Stimulated activated naive B cell treated with anti-CD40 and anti-IgM and Interleukin-4, amounts not matched to agents 10 μg/mL and 1 μg/mL and 100 μg/mL, for 72 hours (primary cell): ENCODE results near the gene ZCWPW2.

Experiments
- ATAC-seq, 2 donors: fragments of 150-1000 bp; cut with Tn5 transposase; replicated peaks; 2 replicates each; pipeline ENCODE4 v1.10.0; 2021; ENCODE audit warnings: moderate library complexity in 1 of 2
- DNase-seq: peaks from one replicate; pipeline ENCODE4 v3.0.0; 2021
- H3K27ac Mint-ChIP-seq: one replicate; pipeline ENCODE4 v1.8.0; 2022; ENCODE audit warnings: mild to moderate bottlenecking, mixed read lengths
- H3K27me3 Mint-ChIP-seq, 2 donors: one replicate each; pipeline ENCODE4 v1.8.0; 2022; ENCODE audit warnings: mixed read lengths in 2 of 2
- H3K36me3 Mint-ChIP-seq, 2 donors: one replicate each; pipeline ENCODE4 v1.8.0; 2022; ENCODE audit warnings: mixed read lengths in 2 of 2, mild to moderate bottlenecking in 1 of 2
- H3K4me1 Mint-ChIP-seq, 2 donors: one replicate each; pipeline ENCODE4 v1.8.0; 2022; ENCODE audit warnings: mixed read lengths in 2 of 2, mild to moderate bottlenecking in 1 of 2
- H3K4me3 Mint-ChIP-seq, 2 donors: one replicate each; pipeline ENCODE4 v1.8.0; 2022; ENCODE audit warnings: mild to moderate bottlenecking in 2 of 2, mixed read lengths in 2 of 2, moderate library complexity in 1 of 2
- H3K9me3 Mint-ChIP-seq, 2 donors: one replicate each; pipeline ENCODE4 v1.8.0; 2022; ENCODE audit warnings: mixed read lengths in 2 of 2, mild to moderate bottlenecking in 1 of 2

ZCWPW2 gene, protein sequence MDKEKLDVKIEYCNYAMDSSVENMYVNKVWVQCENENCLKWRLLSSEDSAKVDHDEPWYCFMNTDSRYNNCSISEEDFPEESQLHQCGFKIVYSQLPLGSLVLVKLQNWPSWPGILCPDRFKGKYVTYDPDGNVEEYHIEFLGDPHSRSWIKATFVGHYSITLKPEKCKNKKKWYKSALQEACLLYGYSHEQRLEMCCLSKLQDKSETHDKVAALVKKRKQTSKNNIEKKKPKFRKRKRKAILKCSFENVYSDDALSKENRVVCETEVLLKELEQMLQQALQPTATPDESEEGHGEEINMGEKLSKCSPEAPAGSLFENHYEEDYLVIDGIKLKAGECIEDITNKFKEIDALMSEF

DNA sequence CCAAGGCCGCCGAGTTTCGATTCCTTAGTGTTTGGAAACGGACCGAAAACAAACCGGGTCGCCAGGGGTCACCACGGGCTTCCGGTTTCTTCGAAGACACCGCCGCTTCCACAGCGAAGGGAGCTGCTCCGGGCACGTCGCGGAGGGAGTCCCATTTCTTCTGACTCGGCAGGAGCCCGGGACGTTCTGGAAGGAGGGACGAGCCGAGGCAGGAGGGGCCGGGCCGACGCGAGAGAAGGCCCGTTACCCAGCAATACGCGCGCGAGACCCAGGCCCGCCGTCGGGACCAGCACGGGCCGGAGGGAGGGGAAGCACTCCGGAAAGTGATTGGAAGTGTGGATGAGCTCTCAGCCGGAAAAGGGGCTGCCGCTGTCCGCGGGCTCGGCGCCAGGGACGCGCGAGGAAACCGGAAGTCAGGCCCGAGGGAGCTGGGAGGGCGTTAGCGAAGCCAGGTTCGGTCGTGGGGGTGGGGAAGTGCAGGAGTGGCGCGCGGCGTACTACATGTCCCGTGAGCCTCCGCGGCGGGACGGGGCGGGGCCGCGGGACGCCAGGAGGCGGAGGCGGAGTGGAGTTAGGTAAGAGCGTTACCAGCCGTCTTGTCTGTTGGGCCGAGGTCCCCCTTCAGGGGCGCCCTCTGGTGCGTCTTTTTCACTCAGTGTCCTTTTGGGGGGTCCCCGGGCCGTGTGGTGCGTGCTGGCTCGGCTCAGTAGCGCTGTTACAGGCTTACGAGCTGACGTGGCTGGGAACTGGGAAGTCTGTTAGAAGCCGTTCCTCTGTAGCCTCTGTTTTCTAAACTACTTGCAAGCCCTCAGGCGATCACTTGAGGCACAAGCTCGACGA lies at the start of gene ZCWPW2, which contains the start of gene AZI2:
ZCWPW2 (plus strand) TSS at position 93 of the 840 bp plus-strand sequence. CDS start 64,348 bp downstream, outside the sequence.
AZI2 (minus strand) TSS at position 196 of the 840 bp plus-strand sequence. CDS start 8,207 bp downstream, outside the sequence.
- Mint-ChIP-seq H3K27me3 (no peaks in the 10 kb centered on the region), H3K36me3 (peaks cover 15% of the 10 kb centered on the region in 2 donors), H3K9me3 (peaks cover 2 to 4% of the 10 kb centered on the region in 2 donors), H3K4me3 (peak within 1 kb of the TSS; percentile 97 to 98), H3K4me1 (peaks cover 6 to 28% of the 10 kb centered on the region in 2 donors), H3K27ac (peak within 1 kb of the TSS; percentile 99)
- ATAC-seq = peak; percentile 93 to 94
- DNase-seq = peak; percentile 91

DNA sequence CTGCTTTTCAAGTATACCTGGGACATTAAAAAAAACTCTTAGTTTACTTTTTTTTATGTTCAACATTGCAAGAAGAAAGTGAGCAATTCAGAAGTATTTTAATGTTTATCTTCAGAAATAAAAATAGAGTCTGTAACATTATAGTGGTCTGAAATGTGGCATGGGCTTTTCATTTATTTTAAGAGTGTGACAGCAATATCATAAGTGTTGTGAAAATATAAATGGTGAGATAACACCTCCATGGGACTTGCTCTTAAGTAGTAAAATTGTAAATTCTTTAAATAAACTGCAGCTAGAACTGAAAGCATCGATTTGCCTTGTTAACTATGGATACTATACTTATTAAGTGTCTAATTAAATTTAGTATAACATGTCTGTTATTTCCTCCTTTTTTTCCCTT lies 48.8 kb upstream of the ZCWPW2 start:
- H3K4me1 Mint-ChIP-seq = peaks cover 0 to 2% of the 10 kb centered on the region in 2 donors
- no peak overlapping the region for H3K4me3 Mint-ChIP-seq
- no peak for ATAC-seq

DNA sequence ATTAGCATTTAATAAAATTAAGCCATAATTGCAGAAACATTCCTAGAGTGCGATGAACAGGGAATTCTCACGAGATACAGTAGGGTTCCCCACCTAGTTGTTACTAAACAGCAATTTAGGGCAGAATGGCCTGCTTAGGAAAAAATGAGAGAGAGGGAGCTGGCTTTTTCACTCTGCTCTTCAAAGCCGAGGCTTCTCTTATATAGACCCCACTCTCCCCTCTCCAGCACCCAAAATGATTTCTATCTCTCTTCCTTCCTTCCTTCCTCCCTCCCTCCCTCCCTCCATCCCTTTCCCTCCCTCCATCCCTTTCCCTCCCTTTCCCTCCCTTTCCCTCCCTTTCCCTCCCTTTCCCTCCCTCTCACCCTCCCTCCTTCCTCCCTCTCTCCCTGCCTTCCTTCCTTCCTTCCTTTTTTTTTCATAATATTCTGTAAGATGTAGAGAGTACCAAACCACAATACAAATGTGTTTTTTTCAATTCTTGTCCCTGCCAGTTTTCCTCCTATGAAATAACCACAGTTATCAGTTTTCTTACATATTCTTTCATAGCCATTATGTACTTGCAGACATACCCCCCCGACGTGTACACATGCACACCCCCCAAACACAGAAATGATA lies 48.1 kb upstream of the ZCWPW2 start:
- DNase-seq (no peak), ATAC-seq (no peak)
- Mint-ChIP-seq H3K36me3 (peaks cover 0 to 13% of the 10 kb centered on the region in 2 donors), H3K4me1 (peaks cover 0 to under 1% of the 10 kb centered on the region in 2 donors), H3K4me3 (no peak overlapping the region), H3K27ac (no peak overlapping the region), H3K27me3 (no peaks in the 10 kb centered on the region), H3K9me3 (no peaks in the 10 kb centered on the region)

More for the DNA sequence above, 48.8 kb upstream of the ZCWPW2 start:
- Mint-ChIP-seq H3K27ac (no peak overlapping the region), H3K9me3 (no peaks in the 10 kb centered on the region), H3K36me3 (peaks cover 0 to 8% of the 10 kb centered on the region in 2 donors), H3K27me3 (no peaks in the 10 kb centered on the region)
- no peak for DNase-seq

DNA sequence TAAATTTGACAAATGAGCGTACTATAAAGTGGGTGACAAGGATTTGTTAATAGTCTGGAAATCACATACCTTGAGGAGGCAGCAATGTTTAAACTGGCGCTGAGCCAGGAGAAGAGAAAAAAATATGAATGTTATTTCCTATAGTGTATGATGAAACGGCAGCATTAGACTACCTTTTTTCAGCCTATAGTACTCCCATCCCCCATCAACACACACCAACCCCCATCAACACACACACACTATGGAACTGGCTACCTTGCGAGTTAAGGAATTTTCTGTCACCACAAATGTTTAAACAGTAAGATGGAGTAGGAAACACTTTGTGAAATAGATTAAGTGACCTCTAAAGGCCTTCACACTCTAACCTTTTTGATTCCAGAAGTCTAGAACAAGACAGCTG lies 46.8 kb upstream of the ZCWPW2 start:
- Mint-ChIP-seq H3K27ac (no peak overlapping the region), H3K4me3 (no peak overlapping the region), H3K27me3 (no peaks in the 10 kb centered on the region), H3K36me3 (peaks cover 5 to 15% of the 10 kb centered on the region in 2 donors), H3K9me3 (no peaks in the 10 kb centered on the region), H3K4me1 (peaks cover 0 to 1% of the 10 kb centered on the region in 2 donors)
- ATAC-seq (no peak), DNase-seq (no peak)

DNA sequence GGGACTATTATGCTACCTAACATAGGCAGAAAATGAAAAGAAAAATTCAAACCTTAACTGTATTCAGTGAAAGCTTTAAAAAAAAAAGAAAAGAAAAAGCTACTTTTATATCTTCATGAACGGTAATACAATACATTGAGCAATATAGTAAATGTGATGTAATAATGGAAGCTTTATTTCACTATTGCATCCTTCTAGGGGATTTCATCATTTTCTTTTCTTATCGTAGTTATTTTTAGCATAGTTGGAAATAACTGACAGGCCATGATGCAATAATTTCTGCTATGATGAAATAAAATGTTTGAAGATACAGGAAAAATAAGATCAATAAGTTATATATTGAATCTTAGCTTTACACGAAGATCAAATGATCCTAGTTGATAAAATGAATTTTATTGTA lies 40.3 kb upstream of the ZCWPW2 start:
- H3K9me3 Mint-ChIP-seq = no peaks in the 10 kb centered on the region
- H3K27ac Mint-ChIP-seq = no peak overlapping the region
- ATAC-seq (no peak), DNase-seq (no peak)
- peaks cover 0 to 1% of the 10 kb centered on the region in 2 donors for H3K4me1 Mint-ChIP-seq
- H3K4me3 Mint-ChIP-seq = no peak overlapping the region
- no peaks in the 10 kb centered on the region for H3K27me3 Mint-ChIP-seq
- H3K36me3 Mint-ChIP-seq = peaks cover 11 to 19% of the 10 kb centered on the region in 2 donors

DNA sequence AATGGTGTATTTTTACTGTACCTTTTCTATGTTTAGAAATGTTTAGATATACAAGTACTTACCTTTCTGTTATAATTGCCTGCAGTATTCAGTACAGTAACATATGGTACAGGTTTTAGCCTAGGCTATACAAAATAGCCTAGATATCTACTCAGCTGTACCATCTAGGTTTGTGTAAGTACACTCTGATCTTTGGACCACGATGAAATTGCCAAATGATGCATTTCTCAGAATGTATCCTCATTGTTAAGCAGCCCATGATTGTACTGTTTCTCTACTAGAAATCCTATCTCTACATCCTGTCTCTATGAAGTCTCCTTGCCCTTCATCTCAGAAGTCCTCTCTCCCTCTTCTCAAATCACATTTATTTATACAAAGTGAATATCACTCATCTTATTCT lies 32.8 kb upstream of the ZCWPW2 start:
- ATAC-seq (no peak), DNase-seq (no peak)
- H3K4me3 Mint-ChIP-seq = no peak overlapping the region
- no peak overlapping the region for H3K27ac Mint-ChIP-seq
- no peaks in the 10 kb centered on the region for H3K27me3 Mint-ChIP-seq
- H3K4me1 Mint-ChIP-seq = peaks cover 0 to under 1% of the 10 kb centered on the region in 2 donors
- peaks cover 7 to 12% of the 10 kb centered on the region in 2 donors for H3K36me3 Mint-ChIP-seq
- no peaks in the 10 kb centered on the region for H3K9me3 Mint-ChIP-seq

DNA sequence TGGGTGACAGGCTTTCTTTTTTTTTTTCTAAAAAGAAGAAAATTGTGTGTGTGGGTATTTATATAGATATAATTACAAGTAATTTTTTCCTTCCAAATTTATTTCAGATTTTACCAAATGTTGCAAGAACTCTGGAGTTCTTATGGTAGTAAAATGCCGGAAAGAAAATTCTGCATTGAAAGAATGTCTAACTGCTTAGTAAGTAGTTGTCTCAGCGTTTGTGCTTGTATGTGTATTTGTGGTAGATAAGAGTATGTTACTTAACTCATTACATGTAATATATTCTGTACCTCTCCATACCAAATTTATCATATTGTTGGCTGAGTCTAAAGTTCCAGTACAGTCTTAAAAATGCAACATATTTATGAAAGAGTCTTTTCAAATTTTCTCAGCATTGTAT lies 32.3 kb upstream of the ZCWPW2 start:
- Mint-ChIP-seq H3K27ac (no peak overlapping the region), H3K9me3 (no peaks in the 10 kb centered on the region), H3K36me3 (peaks cover 7 to 12% of the 10 kb centered on the region in 2 donors), H3K4me1 (peaks cover 0 to 5% of the 10 kb centered on the region in 2 donors), H3K27me3 (no peaks in the 10 kb centered on the region), H3K4me3 (no peak overlapping the region)
- DNase-seq (no peak), ATAC-seq (no peak)

DNA sequence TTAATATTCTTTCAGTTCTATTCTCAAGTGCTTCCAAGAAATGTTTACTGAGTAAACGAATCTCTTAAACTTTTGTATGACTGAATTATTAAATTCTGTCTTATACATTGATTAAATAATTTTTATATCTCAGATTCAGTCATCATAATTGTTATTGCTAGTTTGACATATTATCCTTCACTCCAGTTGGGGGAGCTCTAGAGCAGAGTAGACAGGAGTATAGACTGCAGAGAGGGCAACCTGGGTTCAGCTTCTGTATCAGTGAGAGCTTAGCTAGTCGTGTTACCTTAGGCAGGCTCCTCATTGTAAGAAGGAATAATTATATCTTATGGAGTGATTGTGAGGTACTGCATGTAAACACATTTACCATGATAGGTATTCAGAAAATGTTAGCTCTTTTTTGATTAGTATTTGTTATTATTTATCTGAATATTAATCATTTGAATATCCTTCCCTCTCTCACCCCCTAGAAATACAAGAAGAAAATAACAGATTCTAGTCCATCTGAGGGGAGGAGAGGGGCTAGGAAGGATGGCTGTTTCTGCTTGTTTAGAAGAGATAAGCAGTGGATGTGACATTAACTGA lies 31.0 kb upstream of the ZCWPW2 start:
- Mint-ChIP-seq H3K36me3 (peaks cover 7 to 12% of the 10 kb centered on the region in 2 donors), H3K4me1 (peaks cover 0 to 5% of the 10 kb centered on the region in 2 donors), H3K27me3 (no peaks in the 10 kb centered on the region), H3K27ac (no peak overlapping the region), H3K4me3 (no peak overlapping the region), H3K9me3 (no peaks in the 10 kb centered on the region)
- DNase-seq (peak; percentile 2), ATAC-seq (peak; percentile 79 to 81)

DNA sequence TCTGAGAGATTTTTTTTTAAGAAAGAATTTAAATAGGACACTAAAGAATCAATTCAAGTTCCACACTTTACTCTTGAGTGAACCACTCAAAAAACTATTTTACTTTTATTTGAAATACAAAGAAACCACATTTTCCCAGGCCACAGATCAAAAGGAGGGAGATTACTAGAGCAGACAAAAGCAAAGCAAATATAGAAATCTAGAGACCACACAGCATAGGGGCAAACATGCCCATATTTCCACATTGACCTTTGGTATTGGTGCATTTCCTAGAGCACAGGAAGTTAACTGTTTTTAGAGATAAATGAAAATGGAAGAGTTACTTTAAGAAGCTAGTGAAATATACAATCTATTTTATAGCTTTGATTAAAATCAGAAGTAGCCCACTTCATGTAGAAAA lies 27.5 kb upstream of the ZCWPW2 start:
- peaks cover 16 to 18% of the 10 kb centered on the region in 2 donors for H3K36me3 Mint-ChIP-seq
- DNase-seq (no peak), ATAC-seq (no peak)
- no peak overlapping the region for H3K4me3 Mint-ChIP-seq
- no peak overlapping the region for H3K27ac Mint-ChIP-seq
- H3K9me3 Mint-ChIP-seq = no peaks in the 10 kb centered on the region
- peaks cover 0 to 5% of the 10 kb centered on the region in 2 donors for H3K4me1 Mint-ChIP-seq
- no peaks in the 10 kb centered on the region for H3K27me3 Mint-ChIP-seq

DNA sequence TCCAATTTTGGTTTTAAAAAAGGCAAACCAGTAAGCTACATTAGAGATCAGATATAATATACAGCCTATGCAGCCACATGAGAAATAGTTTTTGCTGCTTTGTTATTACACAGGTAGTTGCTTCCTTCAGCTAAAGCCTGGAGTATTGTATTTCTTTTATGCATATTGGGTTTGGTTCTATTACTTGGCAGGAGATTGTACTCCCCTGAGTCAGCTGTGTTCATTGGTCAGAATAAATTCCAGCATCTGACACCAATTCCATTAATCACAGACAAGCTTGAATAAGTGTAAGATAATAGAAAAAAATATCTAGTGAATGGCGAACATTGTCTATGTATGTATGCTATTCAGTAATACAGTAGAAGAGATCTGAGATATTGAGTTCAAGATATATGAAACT lies 26.1 kb upstream of the ZCWPW2 start:
- Mint-ChIP-seq H3K4me1 (peaks cover 0 to 5% of the 10 kb centered on the region in 2 donors), H3K4me3 (no peak overlapping the region), H3K9me3 (no peaks in the 10 kb centered on the region), H3K36me3 (peaks cover 16 to 18% of the 10 kb centered on the region in 2 donors), H3K27ac (no peak overlapping the region), H3K27me3 (no peaks in the 10 kb centered on the region)
- no peak for ATAC-seq
- no peak for DNase-seq

DNA sequence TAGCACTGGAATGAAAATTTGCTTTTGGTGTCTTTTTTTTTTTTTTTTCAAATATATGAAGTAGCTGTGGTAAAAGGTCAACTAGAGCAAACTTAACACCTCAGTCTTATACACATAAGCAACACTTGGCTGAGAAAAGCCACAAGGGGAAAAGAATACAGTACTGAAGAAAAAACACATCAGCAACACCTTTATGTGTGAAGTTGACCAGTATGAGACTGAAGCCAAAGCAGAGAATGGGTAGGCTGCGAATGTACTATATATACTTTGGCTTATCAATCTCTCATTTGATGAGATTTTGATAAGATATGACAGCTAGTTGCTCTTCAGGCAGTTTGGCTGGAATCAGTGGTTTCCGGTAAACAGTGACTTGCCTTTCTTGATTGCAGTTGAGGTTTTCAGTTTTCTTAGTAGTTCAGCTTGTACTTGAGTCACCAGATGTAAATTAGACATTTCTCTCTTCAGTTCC lies 22.0 kb upstream of the ZCWPW2 start:
- H3K4me1 Mint-ChIP-seq = no peaks in the 10 kb centered on the region
- no peak overlapping the region for H3K27ac Mint-ChIP-seq
- no peaks in the 10 kb centered on the region for H3K9me3 Mint-ChIP-seq
- H3K4me3 Mint-ChIP-seq = no peak overlapping the region
- H3K27me3 Mint-ChIP-seq = no peaks in the 10 kb centered on the region
- DNase-seq = no peak
- H3K36me3 Mint-ChIP-seq = peaks cover 4 to 11% of the 10 kb centered on the region in 2 donors
- ATAC-seq = no peak

DNA sequence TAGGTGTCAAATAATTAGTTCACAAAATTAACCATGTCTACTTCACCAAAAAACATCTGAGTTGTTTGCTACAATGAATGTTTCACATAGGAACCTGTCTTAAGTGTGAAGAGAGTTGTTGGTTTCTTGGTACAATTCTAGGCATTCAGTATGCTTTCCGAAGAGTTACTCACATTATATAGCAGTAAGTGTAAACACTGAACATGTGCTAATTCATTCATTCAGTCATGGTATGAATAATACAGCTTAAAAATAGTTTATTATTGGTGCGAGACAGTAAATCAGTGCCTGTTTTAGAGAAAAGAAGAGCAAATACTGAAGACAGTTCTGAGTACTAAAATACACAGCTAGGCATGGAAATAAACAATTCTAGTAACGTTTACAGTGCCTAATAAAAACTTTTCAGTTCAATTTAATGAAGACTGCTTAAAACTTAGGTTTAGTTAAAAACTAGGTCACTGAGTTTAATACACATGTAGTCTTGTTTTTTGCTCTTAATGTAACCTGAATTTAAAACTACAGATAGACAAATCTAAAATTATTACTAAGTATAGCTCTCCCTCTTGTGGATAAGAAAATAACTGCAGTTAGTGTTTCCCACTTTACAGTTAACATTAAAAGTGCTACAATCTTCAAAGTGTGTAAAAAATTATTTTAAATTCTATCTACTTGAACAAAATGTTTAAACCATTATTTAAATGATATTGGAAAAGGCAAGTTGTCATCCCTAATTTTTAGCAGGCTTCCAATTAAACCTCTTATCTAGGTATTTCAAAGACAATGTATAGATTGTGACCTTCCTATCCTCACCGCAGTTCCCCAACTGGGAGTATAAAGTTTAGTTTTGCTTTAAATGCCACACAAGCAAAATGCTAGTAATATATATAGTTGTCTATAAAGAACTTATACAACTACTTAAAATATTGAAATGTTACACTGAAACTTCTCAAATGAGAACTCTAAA lies 20.1 kb upstream of the ZCWPW2 start:
- Mint-ChIP-seq H3K27ac (no peak overlapping the region), H3K4me1 (no peaks in the 10 kb centered on the region), H3K36me3 (peaks cover 4 to 11% of the 10 kb centered on the region in 2 donors), H3K9me3 (no peaks in the 10 kb centered on the region), H3K4me3 (no peak overlapping the region), H3K27me3 (no peaks in the 10 kb centered on the region)
- no peak for DNase-seq
- no peak for ATAC-seq

DNA sequence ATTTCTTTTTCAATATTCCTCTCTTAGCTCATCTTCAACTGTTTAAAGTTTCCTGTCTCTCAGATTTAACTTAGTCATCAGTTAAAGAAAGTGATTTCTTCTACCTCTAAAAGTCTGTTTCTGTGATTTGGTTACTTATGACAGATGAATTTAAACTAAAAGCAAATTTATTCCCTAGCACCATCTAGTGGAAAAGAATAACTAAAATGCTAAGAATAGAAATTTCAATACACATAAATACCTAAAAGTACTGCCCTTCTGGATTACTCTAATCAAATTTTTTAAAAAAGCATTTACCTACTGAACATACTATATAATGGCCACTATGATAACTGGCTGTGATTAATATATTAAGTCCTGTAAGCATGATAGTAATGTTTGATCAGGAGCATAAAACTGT lies 14.0 kb upstream of the ZCWPW2 start:
- no peaks in the 10 kb centered on the region for H3K4me1 Mint-ChIP-seq
- no peaks in the 10 kb centered on the region for H3K27me3 Mint-ChIP-seq
- no peaks in the 10 kb centered on the region for H3K9me3 Mint-ChIP-seq
- peaks cover 4 to 11% of the 10 kb centered on the region in 2 donors for H3K36me3 Mint-ChIP-seq
- no peak overlapping the region for H3K4me3 Mint-ChIP-seq
- no peak for DNase-seq
- ATAC-seq = no peak
- H3K27ac Mint-ChIP-seq = no peak overlapping the region
